ENCODE results near the gene BAIAP3.

Gene BAIAP3

DNA sequence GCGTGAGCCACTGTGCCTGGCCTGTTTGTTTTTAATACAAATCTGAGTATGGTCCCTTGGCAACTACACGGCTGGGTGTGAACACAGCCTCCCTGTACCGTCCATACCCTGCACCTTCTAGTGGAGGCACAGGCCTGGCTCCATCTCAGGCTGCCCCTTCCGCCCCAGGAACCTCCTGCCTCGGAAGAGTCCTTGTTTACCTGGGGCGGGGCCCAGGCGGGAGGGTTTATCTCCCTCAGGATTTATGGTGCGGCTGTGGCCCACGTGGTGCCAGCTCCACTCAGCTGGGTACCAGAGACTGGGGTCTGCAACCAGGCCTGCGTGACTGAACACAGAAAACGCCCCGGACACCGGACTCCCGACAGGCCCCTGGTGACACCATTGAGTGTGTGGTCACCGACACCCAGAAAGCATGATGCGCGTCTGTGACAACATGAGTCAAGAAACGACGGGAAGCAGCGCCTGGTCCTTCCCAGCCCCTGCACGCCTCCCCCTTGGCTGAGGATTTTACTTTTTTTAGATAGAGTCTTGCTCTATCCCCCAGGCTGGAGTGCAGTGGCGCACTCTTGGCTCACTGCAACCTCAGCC, 62.1 kb downstream of the BAIAP3 start:
- no peak for DNase-seq

DNA sequence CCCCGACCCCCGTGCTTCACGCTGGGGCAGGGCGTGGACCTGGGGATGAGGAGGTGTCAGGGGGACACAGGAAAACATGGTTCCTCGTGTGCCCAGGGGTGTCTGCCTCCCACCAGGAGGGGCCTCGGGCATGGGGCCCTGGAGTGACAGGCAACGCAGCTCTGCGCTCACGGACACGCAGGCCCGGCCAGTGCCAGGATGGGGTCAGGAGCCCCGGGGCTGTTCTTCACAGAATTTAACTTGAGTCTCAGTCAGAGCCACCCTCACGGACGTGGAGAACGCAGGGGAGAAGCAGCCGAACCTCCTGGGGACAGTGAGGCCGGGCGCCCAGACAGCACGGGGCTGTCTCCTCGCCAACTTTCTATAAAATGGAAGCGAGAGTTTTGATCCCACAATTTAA, 64.3 kb downstream of the BAIAP3 start:
- no peak for DNase-seq

DNA sequence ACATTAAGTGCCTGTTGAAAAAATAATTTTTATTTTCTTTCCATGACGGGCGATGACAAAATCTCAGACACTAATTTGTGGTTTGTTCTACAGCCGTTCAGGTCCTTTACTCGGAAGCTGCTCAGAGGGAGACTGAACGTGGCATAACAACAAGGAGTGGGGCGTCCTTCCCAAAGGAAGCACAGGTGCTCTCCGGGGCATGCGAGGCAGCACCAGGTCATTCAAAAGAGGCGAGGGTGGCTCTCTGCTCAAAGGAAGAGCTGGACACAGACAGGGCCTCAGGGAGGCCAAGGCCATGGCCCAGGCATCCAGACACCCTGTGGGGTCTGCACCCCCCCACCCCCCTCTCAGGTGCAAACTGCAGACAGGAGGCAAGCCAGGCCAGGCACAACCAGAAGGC, 64.9 kb downstream of the BAIAP3 start:
- no peak for DNase-seq
